ENCODE data around the gene HMX2. TPM values are rescaled to one million over a fixed set of nuclear protein-coding genes. Genes with fewer than 3 reads are reported as not detected.

HMX2 gene
- total RNA-seq, 1 donor from 2014 or later = not detected

GRCh38 chr10:123139165-123139520 lies 8.8 kb upstream of the HMX2 start:
- no peak for DNase-seq (ENCODE audit: low read depth in 2 of 2)

DNA sequence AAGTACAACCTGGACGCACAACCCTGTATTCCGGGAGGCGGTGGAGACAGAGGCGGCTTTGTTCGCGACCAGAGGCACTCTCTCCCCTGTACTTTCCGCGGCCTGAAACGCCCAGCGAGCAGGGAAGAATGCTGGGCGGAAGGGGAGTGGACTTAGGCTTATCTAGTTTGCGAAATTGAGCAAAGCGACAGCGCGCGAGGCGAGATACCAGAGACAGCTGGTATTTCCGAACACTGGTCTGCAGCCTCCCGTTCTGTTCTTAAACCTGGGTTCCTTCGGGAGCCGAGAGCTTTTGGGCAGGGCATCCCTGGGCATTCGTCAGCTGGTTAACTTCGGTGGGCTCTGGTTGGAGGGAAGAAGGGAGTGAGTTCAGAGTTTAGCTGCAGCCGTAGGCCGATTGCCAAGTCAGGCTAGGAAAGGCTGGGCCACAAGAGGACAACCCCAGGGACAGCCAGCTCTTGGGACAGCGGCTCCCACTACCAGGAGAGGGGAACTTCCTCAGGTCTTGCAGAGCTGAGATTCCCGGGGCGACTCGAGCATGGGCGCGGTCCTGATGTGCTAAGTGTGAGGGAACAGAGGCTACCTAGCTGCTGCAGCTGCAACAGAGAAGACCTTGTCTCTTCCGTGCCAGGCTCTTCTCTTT lies 8.3 kb upstream of the HMX2 start:
- no peak for DNase-seq (ENCODE audit: low read depth in 2 of 2)

- no peak for DNase-seq (ENCODE audit: low read depth in 2 of 2)
These were observed 7.6 kb upstream of the HMX2 start for GRCh38 chr10:123140164-123140982.

DNA sequence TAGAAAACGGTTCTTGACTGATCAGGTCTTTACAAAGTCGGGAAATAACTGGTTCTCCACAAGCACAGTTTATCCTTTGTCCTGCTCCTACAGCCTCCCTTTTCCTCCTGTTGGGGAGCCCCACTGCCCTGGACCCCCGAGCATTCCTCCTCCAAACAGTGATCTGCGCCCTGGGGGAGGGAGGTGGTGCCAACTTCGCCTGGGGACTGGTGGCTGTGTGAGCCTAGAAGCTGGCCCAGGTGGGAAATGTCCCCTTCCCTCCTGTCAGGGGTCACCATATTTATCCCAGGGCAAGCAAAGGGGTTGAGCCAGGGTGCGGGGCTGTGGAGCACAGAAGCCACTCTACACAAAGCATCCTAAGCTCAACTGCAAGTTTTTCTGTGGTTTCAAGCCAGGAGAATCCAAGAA lies 6.9 kb upstream of the HMX2 start:
- no peak for DNase-seq (ENCODE audit: low read depth in 2 of 2)

GRCh38 chr10:123141791-123142700 lies 5.9 kb upstream of the HMX2 start:
- no peak for DNase-seq (ENCODE audit: low read depth in 2 of 2)

DNA sequence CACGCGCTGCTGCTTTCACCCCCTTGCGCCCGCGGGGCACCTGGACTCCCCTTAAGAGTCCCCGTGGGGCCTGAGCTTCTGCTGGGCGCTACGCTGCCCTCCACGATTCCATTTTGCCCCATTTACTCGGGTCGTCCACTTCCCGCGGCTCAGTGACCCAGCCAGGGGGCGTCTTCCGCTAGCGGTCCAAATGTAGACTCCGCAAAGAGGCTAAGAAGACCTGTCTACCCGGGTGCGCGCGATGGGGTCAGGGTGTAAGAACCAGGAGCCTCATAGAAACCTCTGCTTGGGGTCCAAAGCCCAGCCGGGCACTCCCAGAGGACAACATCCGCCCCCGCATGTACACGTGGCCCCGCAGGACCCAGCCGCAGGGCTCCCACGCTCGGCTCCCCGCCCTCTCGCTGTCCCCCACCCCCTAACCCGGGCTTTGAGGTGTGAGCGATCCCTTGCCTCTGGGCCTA lies 5.2 kb upstream of the HMX2 start:
- no peak for DNase-seq (ENCODE audit: low read depth in 2 of 2)

- no peak for DNase-seq (ENCODE audit: low read depth in 2 of 2)
These were observed 4.6 kb upstream of the HMX2 start for GRCh38 chr10:123143162-123143824.

- DNase-seq (ENCODE audit: low read depth in 2 of 2) = no peak
These were observed 4.1 kb upstream of the HMX2 start for GRCh38 chr10:123143825-123144168.

GRCh38 chr10:123144697-123145541 lies 3.0 kb upstream of the HMX2 start:
- DNase-seq (ENCODE audit: low read depth in 2 of 2) = no peak

GRCh38 chr10:123145542-123146012 lies 2.4 kb upstream of the HMX2 start:
- DNase-seq (ENCODE audit: low read depth in 2 of 2) = no peak

DNA sequence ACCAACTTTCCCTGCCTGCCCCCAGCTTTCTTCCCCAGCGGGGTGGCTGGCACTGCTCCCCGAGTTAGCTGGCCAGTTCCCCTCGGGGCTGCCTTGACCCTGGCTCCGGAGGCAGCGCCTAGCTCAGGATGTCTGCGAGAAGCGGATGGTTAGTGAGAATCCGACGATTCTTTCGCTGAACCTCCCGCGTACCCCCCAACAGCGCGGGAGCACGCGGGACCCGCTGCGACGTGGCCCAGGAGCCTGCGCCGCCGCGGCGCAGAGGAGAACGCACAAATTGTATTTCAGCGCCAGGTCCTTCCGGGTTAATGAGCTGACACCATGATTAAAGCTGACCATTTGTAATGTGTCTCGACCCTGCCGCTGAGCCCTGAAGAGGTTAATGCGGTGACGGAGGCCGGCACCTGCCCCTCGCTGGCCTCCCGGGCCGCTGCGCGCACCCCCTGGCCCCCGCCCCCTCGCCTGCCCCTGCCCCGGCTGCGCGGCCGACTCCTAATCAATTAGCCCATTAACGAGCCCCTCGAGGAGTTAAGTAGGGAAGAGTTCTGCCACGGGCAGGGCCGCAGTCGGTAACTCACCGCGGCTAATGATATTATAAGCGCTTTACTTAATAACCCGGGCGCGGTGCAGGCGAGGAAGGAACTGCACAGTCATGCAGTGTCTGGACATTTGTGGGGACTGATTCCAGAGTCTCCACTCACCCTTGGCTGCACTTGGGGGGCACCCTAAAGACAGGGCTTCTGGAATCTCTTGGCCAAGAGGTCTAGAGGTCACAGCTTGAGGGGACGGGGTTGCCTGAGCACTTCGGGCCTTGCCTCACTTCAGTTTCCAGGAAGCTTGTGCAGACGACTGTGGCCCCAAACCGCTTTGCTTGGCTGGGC lies 1.7 kb upstream of the HMX2 start:
- DNase-seq (ENCODE audit: low read depth in 2 of 2) = no peak

DNA sequence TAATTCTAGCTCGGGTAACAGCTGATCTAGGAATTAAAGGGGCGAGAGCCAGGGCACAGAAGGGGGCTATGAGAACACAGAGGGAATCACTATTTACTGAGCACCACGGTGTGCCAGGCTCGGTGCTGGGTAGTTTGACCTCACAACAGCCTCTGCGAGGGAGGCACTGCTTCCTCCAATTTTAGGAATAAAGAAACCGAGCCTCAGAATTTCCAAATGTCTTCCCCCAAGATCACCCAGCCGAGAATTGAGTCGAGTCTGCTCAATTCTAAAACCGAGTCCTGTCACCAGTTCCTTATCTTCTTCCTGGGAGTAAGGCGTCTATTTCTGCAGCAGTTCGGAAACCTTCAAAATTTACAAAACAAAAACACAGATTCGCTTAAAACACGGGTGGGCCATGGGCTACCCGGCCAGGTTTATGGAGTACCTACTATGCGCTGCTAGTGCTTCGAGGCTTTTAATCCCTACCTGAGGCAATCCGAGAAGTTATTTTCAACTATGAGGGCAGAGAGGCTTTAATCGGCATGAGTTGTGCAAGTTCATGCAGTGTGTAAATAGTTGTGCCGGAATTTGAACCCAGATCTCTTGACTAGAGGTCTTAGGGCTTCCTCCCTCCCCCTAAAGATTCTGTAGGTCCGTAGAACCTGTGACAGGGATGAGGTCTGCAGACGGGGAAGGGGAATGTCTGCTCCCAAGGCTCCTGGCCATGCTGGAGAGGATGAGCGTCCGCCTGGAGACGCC lies 872 bp upstream of the HMX2 start:
- no peak for DNase-seq (ENCODE audit: low read depth in 2 of 2)

GRCh38 chr10:123148414-123149161 lies 652 bp downstream of the HMX2 start:
- DNase-seq (ENCODE audit: low read depth in 2 of 2) = no peak

GRCh38 chr10:123149162-123149567 lies 1.2 kb downstream of the HMX2 start:
- no peak for DNase-seq (ENCODE audit: low read depth in 2 of 2)

DNA sequence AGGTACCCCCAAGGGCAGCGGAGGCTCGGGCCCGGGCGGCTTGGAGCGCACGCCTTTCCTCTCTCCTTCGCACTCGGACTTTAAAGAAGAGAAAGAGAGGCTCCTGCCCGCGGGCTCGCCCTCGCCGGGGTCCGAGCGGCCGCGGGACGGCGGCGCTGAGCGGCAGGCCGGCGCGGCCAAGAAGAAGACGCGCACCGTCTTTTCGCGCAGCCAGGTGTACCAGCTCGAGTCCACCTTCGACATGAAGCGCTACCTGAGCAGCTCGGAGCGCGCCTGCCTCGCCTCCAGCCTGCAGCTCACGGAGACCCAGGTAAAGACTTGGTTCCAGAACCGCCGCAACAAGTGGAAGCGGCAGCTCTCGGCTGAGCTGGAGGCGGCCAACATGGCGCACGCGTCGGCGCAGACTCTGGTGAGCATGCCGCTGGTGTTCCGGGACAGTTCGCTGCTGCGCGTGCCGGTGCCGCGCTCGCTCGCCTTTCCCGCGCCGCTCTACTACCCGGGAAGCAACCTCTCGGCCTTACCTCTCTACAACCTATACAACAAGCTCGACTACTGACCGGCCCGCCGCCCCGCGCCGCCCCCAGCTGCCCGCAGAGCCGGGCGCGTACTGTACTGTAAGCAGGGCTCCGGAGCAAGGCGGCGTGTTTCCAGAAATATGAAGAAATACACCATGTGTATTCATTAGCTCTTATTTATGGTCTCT lies 1.8 kb downstream of the HMX2 start:
- DNase-seq (ENCODE audit: low read depth in 2 of 2) = peak in 1 of 2 donors; percentile 58

- no peak for DNase-seq (ENCODE audit: low read depth in 2 of 2)
These were observed 2.5 kb downstream of the HMX2 start for GRCh38 chr10:123150271-123150985.

Measured in dermis microvascular lymphatic vessel endothelial cell (primary cell).